CD4-positive, alpha-beta memory T cell (primary cell): Measurements from ENCODE around the gene TLR5. TPM values are rescaled to one million over a fixed set of nuclear protein-coding genes. Genes with fewer than 3 reads are reported as not detected.

Experiments used
- CTCF ChIA-PET: fragments of 350-600 bp; sonication (Branson Sonifier 250); formaldehyde crosslinking; loops from one replicate; lab custom pipeline; 2021; ENCODE audit warnings: inconsistent platforms; ENCODE audit not compliant: partially characterized antibody; lab: Charles Lee
- POLR2A ChIA-PET: fragments of 350-600 bp; sonication (Branson Sonifier 250); formaldehyde crosslinking; loops from one replicate; lab custom pipeline; 2021; ENCODE audit not compliant: partially characterized antibody; lab: Charles Lee
- DNase-seq, 5 donors: peaks; one replicate each; pipeline versions ENCODE4 v3.0.0 to v3.0.0-alpha.2; 2020 to 2022; ENCODE audit warnings: mixed read lengths in 1 of 5
- H3K27ac ChIP-seq: one replicate; pipeline ENCODE4 v1.7.0; 2013; ENCODE audit warnings: low read depth, low read length
- H3K27me3 ChIP-seq: 2 replicates; pipeline ENCODE4 v1.7.0; 2013; ENCODE audit warnings: mild to moderate bottlenecking, low read length, moderate library complexity; ENCODE audit not compliant: insufficient read depth
- H3K36me3 ChIP-seq: 2 replicates; pipeline ENCODE4 v1.7.0; 2013; ENCODE audit warnings: mild to moderate bottlenecking, low read length, moderate library complexity; ENCODE audit not compliant: insufficient read depth
- H3K4me1 ChIP-seq: 2 replicates; pipeline ENCODE4 v1.7.0; 2013; ENCODE audit warnings: mild to moderate bottlenecking, low read length, moderate library complexity; ENCODE audit not compliant: insufficient read depth
- H3K4me3 ChIP-seq, 2 donors: one replicate each; pipeline ENCODE4 v1.7.0; 2013; ENCODE audit warnings: low read length in 2 of 2, mild to moderate bottlenecking in 1 of 2
- H3K9me3 ChIP-seq, 2 donors: one replicate each; pipeline ENCODE4 v1.7.0; 2013; ENCODE audit warnings: low read length in 2 of 2, control low read depth in 1 of 2; ENCODE audit not compliant: control insufficient read depth in 1 of 2
- H3K27ac Mint-ChIP-seq, 7 donors: one replicate each; pipeline ENCODE4 v1.8.0; 2020 to 2021; ENCODE audit warnings: mixed read lengths in 7 of 7, mild to moderate bottlenecking in 6 of 7, inconsistent platforms in 3 of 7, moderate library complexity in 3 of 7
- H3K27me3 Mint-ChIP-seq, 2 donors: one replicate each; pipeline ENCODE4 v1.8.0; 2020 to 2021; ENCODE audit warnings: mixed read lengths in 2 of 2
- H3K36me3 Mint-ChIP-seq, 2 donors: one replicate each; pipeline ENCODE4 v1.8.0; 2020 to 2021; ENCODE audit warnings: mixed read lengths in 2 of 2, inconsistent platforms in 1 of 2, mild to moderate bottlenecking in 1 of 2
- H3K4me1 Mint-ChIP-seq, 4 donors: one replicate each; pipeline ENCODE4 v1.8.0; 2020 to 2021; ENCODE audit warnings: mixed read lengths in 4 of 4, mild to moderate bottlenecking in 1 of 4
- H3K4me3 Mint-ChIP-seq, 8 donors: one replicate each; pipeline ENCODE4 v1.8.0; 2020 to 2021; ENCODE audit warnings: mixed read lengths in 8 of 8, mild to moderate bottlenecking in 7 of 8, moderate library complexity in 6 of 8, inconsistent platforms in 3 of 8
- H3K9me3 Mint-ChIP-seq, 8 donors: one replicate each; pipeline ENCODE4 v1.8.0; 2020 to 2021; ENCODE audit warnings: mixed read lengths in 8 of 8, mild to moderate bottlenecking in 5 of 8, inconsistent platforms in 3 of 8, moderate library complexity in 1 of 8
- intact Hi-C: fragments of 100-400 bp; cut with micrococcal nuclease; formaldehyde crosslinking; loops from one replicate; pipeline ENCODE4 v1.15.1; 2023
- polyA plus RNA-seq, 2 donors: library from polyadenylated mRNA; unstranded; fragments of 300-500 nt; fragmentation: Illumina TruSeq; gene quantifications; one replicate each; pipeline ENCODE4 v1.2.3, GENCODE V29; 2021
- total RNA-seq, 2 experiments: library from RNA; stranded (reverse); gene quantifications; one replicate each; pipeline ENCODE4 v1.2.3, GENCODE V29; 2021

TLR5 gene
- total and polyA plus RNA-seq, 4 experiments from 2014 or later, result 1.4 to 7.1 (median 4.4) TPM

DNA sequence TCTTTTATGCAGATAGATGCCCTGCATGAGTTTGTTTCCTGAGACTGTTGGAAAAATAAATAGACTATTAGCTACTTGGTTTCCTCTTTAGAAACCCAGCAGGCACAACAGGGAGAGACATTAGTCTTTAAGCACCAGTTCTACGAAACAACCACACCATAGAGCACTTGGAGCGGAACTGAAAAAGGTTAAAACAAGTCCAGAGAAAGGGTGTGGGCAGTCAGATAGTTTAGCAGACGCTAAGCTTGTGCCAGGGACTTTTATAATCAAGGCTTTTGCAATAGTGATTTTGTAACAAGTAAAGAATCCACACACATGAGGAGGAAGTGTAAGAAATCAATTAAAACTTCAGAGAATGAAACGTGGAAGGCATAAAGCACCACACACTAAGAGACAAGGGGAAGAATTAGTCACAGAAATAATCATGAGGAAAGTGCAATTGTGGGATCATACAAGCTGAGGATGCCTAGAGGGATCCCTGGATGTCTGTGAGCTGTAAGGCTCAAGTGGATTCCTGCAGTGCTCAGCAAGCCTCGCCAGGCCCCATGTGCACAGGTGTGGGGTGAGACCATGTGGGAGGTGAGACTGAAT, 37.8 kb upstream of the TLR5 start:
- no peak for DNase-seq
- Mint-ChIP-seq H3K27ac (peak overlapping the region in 2 of 7 donors; percentile 42 to 72), H3K4me3 (peak overlapping the region in 1 of 8 donors; percentile 0), H3K36me3 (no peaks in the 10 kb centered on the region), H3K27me3 (peaks cover 5% of the 10 kb centered on the region in 2 donors), H3K4me1 (peaks cover 10 to 32% (median 12%) of the 10 kb centered on the region in 4 donors), H3K9me3 (peaks cover 0 to 2% (median 0%) of the 10 kb centered on the region in 8 donors)
- Histone ChIP-seq H3K9me3 (no peaks in the 10 kb centered on the region), H3K36me3 (no peaks in the 10 kb centered on the region), H3K4me1 (peaks cover 9% of the 10 kb centered on the region), H3K27me3 (no peaks in the 10 kb centered on the region), H3K27ac (no peak overlapping the region), H3K4me3 (no peak overlapping the region)
- ChIA-PET CTCF (interaction anchor here (1.0 to 1.7 kb wide), 2 partner anchors 47 to 87 kb away, joined by 3 to 7 read pairs; no protein-coding TSS in a partner anchor), POLR2A (no interaction called here)
- intact Hi-C loops, result loop anchor here (10.0 kb wide), 1 partner anchor 54 kb away; no protein-coding TSS in a partner anchor

DNA sequence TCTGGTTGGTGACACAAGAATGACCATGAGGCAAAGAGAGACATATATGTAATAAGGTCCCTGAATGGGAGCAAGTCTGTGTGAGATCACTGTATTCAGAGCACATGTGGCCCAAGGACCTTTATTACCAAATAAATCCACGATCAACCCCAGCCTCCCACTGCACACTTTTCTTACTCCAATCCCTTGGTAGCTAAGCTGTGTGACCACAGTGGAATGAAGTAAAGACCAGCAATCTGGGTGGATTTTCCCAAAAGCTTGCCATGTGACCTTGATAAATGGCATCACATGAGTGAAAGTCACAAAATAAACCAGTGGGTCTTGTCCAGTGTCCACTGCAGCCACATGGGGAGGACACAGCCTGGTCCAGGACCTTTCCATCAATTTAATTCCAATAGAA, 36.7 kb upstream of the TLR5 start:
- Mint-ChIP-seq H3K4me3 (no peak overlapping the region), H3K27me3 (peaks cover 5% of the 10 kb centered on the region in 2 donors), H3K4me1 (peaks cover 9 to 32% (median 11%) of the 10 kb centered on the region in 4 donors), H3K36me3 (no peaks in the 10 kb centered on the region), H3K27ac (no peak overlapping the region), H3K9me3 (peaks cover 0 to 2% (median 0%) of the 10 kb centered on the region in 8 donors)
- peaks cover 9% of the 10 kb centered on the region for H3K4me1 ChIP-seq
- intact Hi-C loops, result loop anchor here (10.0 kb wide), 1 partner anchor 55 kb away; no protein-coding TSS in a partner anchor
- no peak for DNase-seq
- H3K9me3 ChIP-seq, result no peaks in the 10 kb centered on the region
- ChIA-PET POLR2A (no interaction called here), CTCF (interaction anchor here (1.0 to 1.7 kb wide), 2 partner anchors 46 to 88 kb away, joined by 3 to 7 read pairs; no protein-coding TSS in a partner anchor)
- no peaks in the 10 kb centered on the region for H3K27me3 ChIP-seq
- H3K4me3 ChIP-seq, result no peak overlapping the region
- H3K27ac ChIP-seq, result no peak overlapping the region
- H3K36me3 ChIP-seq, result no peaks in the 10 kb centered on the region

GRCh38 chr1:223179280-223179679, 36.2 kb upstream of the TLR5 start:
- Mint-ChIP-seq H3K9me3 (peaks cover 0 to 2% (median 0%) of the 10 kb centered on the region in 8 donors), H3K27me3 (peaks cover 5% of the 10 kb centered on the region in 2 donors), H3K27ac (no peak overlapping the region), H3K36me3 (no peaks in the 10 kb centered on the region), H3K4me3 (no peak overlapping the region), H3K4me1 (peaks cover 8 to 30% (median 11%) of the 10 kb centered on the region in 4 donors)
- CTCF ChIA-PET, result no interaction called here
- no peak for DNase-seq
- POLR2A ChIA-PET, result no interaction called here
- Histone ChIP-seq H3K27ac (no peak overlapping the region), H3K27me3 (no peaks in the 10 kb centered on the region), H3K4me3 (no peak overlapping the region), H3K4me1 (peaks cover 9% of the 10 kb centered on the region), H3K36me3 (no peaks in the 10 kb centered on the region), H3K9me3 (no peaks in the 10 kb centered on the region)
- intact Hi-C loops, result no loop called here

DNA sequence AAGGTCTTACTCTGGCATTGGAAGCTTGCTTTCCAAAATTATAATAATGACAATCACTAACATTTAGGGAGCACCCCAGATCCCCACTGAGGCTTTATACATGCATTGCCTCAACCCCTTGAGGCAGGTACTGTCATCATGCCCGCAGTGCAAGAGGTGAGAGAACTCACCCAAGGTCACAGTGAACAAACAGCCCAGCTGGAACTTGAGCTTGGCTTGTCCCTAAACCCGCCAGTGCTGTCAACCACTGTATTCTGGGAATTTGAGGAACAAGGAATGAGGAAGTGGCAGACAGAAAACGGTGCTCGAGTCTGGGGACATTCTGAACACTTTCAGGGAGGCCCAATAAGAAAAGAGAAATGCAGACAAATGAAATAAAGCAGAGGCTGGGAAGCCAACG, 34.6 kb upstream of the TLR5 start:
- ChIA-PET CTCF (no interaction called here), POLR2A (no interaction called here)
- Mint-ChIP-seq H3K27ac (peak overlapping the region in 1 of 7 donors; percentile 53), H3K36me3 (no peaks in the 10 kb centered on the region), H3K4me3 (no peak overlapping the region), H3K4me1 (peaks cover 6 to 18% (median 10%) of the 10 kb centered on the region in 4 donors), H3K9me3 (peaks cover 0 to 2% (median 0%) of the 10 kb centered on the region in 8 donors), H3K27me3 (peaks cover 5% of the 10 kb centered on the region in 2 donors)
- Histone ChIP-seq H3K4me1 (no peaks in the 10 kb centered on the region), H3K4me3 (no peak overlapping the region), H3K27ac (no peak overlapping the region), H3K36me3 (no peaks in the 10 kb centered on the region), H3K9me3 (no peaks in the 10 kb centered on the region), H3K27me3 (no peaks in the 10 kb centered on the region)
- no peak for DNase-seq
- intact Hi-C loops, result no loop called here

DNA sequence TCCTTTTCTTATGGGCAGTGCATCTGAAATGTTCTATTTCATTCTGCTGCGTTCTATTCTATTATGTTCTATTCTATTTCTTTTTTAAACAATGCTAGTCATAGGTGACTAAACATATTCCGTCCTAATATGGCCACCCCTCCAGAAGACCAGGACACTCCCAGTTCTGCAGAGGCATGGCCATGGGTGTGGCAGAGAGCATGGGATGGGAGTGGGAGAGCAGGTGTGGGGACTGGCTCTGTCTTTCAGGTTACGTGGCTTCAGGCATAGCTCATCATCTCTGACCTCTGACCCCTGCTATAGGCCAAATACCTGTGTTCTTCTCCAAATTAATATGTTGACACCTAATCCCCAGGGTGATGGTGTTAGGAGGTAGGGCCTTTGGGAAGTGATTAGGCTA, 33.4 kb upstream of the TLR5 start:
- Histone ChIP-seq H3K4me1 (no peaks in the 10 kb centered on the region), H3K4me3 (no peak overlapping the region), H3K27me3 (no peaks in the 10 kb centered on the region), H3K36me3 (no peaks in the 10 kb centered on the region), H3K27ac (no peak overlapping the region), H3K9me3 (no peaks in the 10 kb centered on the region)
- CTCF ChIA-PET, result no interaction called here
- no peak for DNase-seq
- Mint-ChIP-seq H3K27ac (no peak overlapping the region), H3K4me1 (peaks cover 2 to 10% (median 7%) of the 10 kb centered on the region in 4 donors), H3K36me3 (no peaks in the 10 kb centered on the region), H3K9me3 (peaks cover 0 to 4% (median 0%) of the 10 kb centered on the region in 8 donors), H3K27me3 (peaks cover 5% of the 10 kb centered on the region in 2 donors), H3K4me3 (no peak overlapping the region)
- intact Hi-C loops, result no loop called here
- POLR2A ChIA-PET, result no interaction called here

- Histone ChIP-seq H3K27me3 (no peaks in the 10 kb centered on the region), H3K36me3 (no peaks in the 10 kb centered on the region), H3K27ac (no peak overlapping the region), H3K4me1 (no peaks in the 10 kb centered on the region), H3K9me3 (no peaks in the 10 kb centered on the region), H3K4me3 (no peak overlapping the region)
- H3K36me3 Mint-ChIP-seq, result no peaks in the 10 kb centered on the region
- peak overlapping the region in 1 of 7 donors; percentile 52 for H3K27ac Mint-ChIP-seq
- peaks cover 3 to 5% of the 10 kb centered on the region in 2 donors for H3K27me3 Mint-ChIP-seq
- intact Hi-C loops, result no loop called here
- DNase-seq, result no peak
- ChIA-PET CTCF (no interaction called here), POLR2A (no interaction called here)
- H3K4me1 Mint-ChIP-seq, result peaks cover 0 to 4% (median 1%) of the 10 kb centered on the region in 4 donors
- no peak overlapping the region for H3K4me3 Mint-ChIP-seq
- H3K9me3 Mint-ChIP-seq, result peaks cover 0 to 5% (median under 1%) of the 10 kb centered on the region in 8 donors
These were observed 32.6 kb upstream of the TLR5 start for GRCh38 chr1:223175633-223176032.

GRCh38 chr1:223175032-223175431, 32.0 kb upstream of the TLR5 start:
- no peak overlapping the region for H3K27ac Mint-ChIP-seq
- no peak overlapping the region for H3K4me3 Mint-ChIP-seq
- Histone ChIP-seq H3K9me3 (no peaks in the 10 kb centered on the region), H3K4me1 (no peaks in the 10 kb centered on the region), H3K27ac (no peak overlapping the region), H3K36me3 (no peaks in the 10 kb centered on the region), H3K4me3 (no peak overlapping the region), H3K27me3 (no peaks in the 10 kb centered on the region)
- no peaks in the 10 kb centered on the region for H3K36me3 Mint-ChIP-seq
- intact Hi-C loops, result no loop called here
- DNase-seq, result no peak
- CTCF ChIA-PET, result interaction anchor here (1.2 kb wide), 1 partner anchor 41 kb away, joined by 4 read pairs; no protein-coding TSS in a partner anchor
- peaks cover 3 to 5% of the 10 kb centered on the region in 2 donors for H3K27me3 Mint-ChIP-seq
- POLR2A ChIA-PET, result no interaction called here
- peaks cover 0 to 5% (median under 1%) of the 10 kb centered on the region in 8 donors for H3K9me3 Mint-ChIP-seq
- H3K4me1 Mint-ChIP-seq, result peaks cover 0 to 4% (median under 1%) of the 10 kb centered on the region in 4 donors
